ENCODE measurements around the gene SEL1L3. TPM values are rescaled to one million over a fixed set of nuclear protein-coding genes. Genes with fewer than 3 reads are reported as not detected.

SEL1L3 gene
- polyA plus RNA-seq, 1 of the 3 experiments (the other 2 are of a cell fraction): 2.2 TPM

- H4K20me1 ChIP-seq (ENCODE audit: insufficient read depth): no peaks in the 10 kb centered on the region
- H3K4me3 ChIP-seq (ENCODE audit: low read depth in 2 of 2, low read length in 1 of 2): no peak overlapping the region
- no peak overlapping the region for H3K4me2 ChIP-seq
- no peaks in the 10 kb centered on the region for H3F3A ChIP-seq (replicated peaks; ENCODE audit: insufficient read depth)
- 59% methylated on average over 11 of the region's 22 CpGs for WGBS (ENCODE audit: low lambda C conversion rate)
- TF ChIP-seq JUND (IDR thresholded peaks at IDR 0.05) (no peak), RCOR1 (IDR thresholded peaks at IDR 0.05; ENCODE audit: low read length) (no peak), REST (IDR thresholded peaks at IDR 0.05; ENCODE audit: low read depth, low read length) (no peak), TCF12 (IDR thresholded peaks at IDR 0.05) (no peak), CHD2 (IDR thresholded peaks at IDR 0.05; ENCODE audit: low read length, partially characterized antibody) (no peak), USF2 (IDR thresholded peaks at IDR 0.05; ENCODE audit: borderline replicate concordance, low read depth, low read length) (no peak)
- no peaks in the 10 kb centered on the region for H3K9me2 ChIP-seq
- ChIA-PET CTCF (no interaction called here), POLR2A (no interaction called here)
- H3K27ac ChIP-seq (ENCODE audit: low read depth in 2 of 2, low read length in 1 of 2): no peak overlapping the region
- H3K9ac ChIP-seq: no peak overlapping the region
- H2AFZ ChIP-seq (ENCODE audit: low read depth): no peak overlapping the region
- H3K27me3 ChIP-seq (ENCODE audit: insufficient read depth): no peaks in the 10 kb centered on the region
- no peaks in the 10 kb centered on the region for H3K9me3 ChIP-seq
- DNase-seq: no peak
- no peaks in the 10 kb centered on the region; a peak in 2 of 4 replicates for H3K4me1 ChIP-seq (ENCODE audit: control insufficient read depth in 1 of 2, insufficient read depth in 2 of 2, low read depth in 1 of 2, low read length in 1 of 2)
- H3K36me3 ChIP-seq (replicated peaks in 1 of 2; ENCODE audit: control insufficient read depth in 1 of 2, insufficient read depth in 2 of 2, low read length in 1 of 2): no peaks in the 10 kb centered on the region
- H3K79me2 ChIP-seq (ENCODE audit: insufficient read depth): no peaks in the 10 kb centered on the region
These were observed 19.3 kb downstream of the SEL1L3 start for GRCh38 chr4:25843340-25844097.

- H2AFZ ChIP-seq (ENCODE audit: low read depth): no peak overlapping the region
- H3K4me3 ChIP-seq (ENCODE audit: low read depth in 2 of 2, low read length in 1 of 2): no peak overlapping the region
- no peaks in the 10 kb centered on the region for H3F3A ChIP-seq (replicated peaks; ENCODE audit: insufficient read depth)
- DNase-seq: no peak
- POLR2A ChIA-PET: no interaction called here
- no peaks in the 10 kb centered on the region for H4K20me1 ChIP-seq (ENCODE audit: insufficient read depth)
- CTCF ChIA-PET: no interaction called here
- H3K27ac ChIP-seq (ENCODE audit: low read depth in 2 of 2, low read length in 1 of 2): no peak overlapping the region
- H3K9me3 ChIP-seq: no peaks in the 10 kb centered on the region
- H3K36me3 ChIP-seq (replicated peaks in 1 of 2; ENCODE audit: control insufficient read depth in 1 of 2, insufficient read depth in 2 of 2, low read length in 1 of 2): no peaks in the 10 kb centered on the region
- WGBS (ENCODE audit: low lambda C conversion rate): 80% methylated on average over 5 of the region's 5 CpGs
- no peak overlapping the region for H3K9ac ChIP-seq
- H3K27me3 ChIP-seq (ENCODE audit: insufficient read depth): no peaks in the 10 kb centered on the region
- H3K4me2 ChIP-seq: no peak overlapping the region
- TF ChIP-seq RAD21 (IDR thresholded peaks at IDR 0.05; ENCODE audit: low read length) (peak; percentile 18; the same call in 1 of the 2 replicates), RFX5 (IDR thresholded peaks at IDR 0.05; ENCODE audit: low read length) (no peak), TCF12 (IDR thresholded peaks at IDR 0.05) (no peak), ZBTB33 (IDR thresholded peaks at IDR 0.05; ENCODE audit: borderline replicate concordance, low read depth) (no peak)
- no peaks in the 10 kb centered on the region for H3K79me2 ChIP-seq (ENCODE audit: insufficient read depth)
- no peaks in the 10 kb centered on the region; a peak in 1 of 4 replicates for H3K4me1 ChIP-seq (ENCODE audit: control insufficient read depth in 1 of 2, insufficient read depth in 2 of 2, low read depth in 1 of 2, low read length in 1 of 2)
- no peaks in the 10 kb centered on the region for H3K9me2 ChIP-seq
These were observed 20.5 kb downstream of the SEL1L3 start for GRCh38 chr4:25842229-25842845.
